Hepatocyte (in vitro differentiated cells): ENCODE measurements around the gene HSD17B7. TPM values are rescaled to one million over a fixed set of nuclear protein-coding genes. Genes with fewer than 3 reads are reported as not detected.

Source experiments
- DNase-seq: peaks from one replicate; pipeline ENCODE4 v3.0.0-alpha.2; 2016; ENCODE audit warnings: low spot score
- H2AFZ ChIP-seq: fragments of 200-600 bp; sonication (generic); 2 replicates; pipeline ENCODE4 v1.6.0; 2016; ENCODE audit warnings: antibody characterized with exemption, mild to moderate bottlenecking
- H3K27ac ChIP-seq: fragments of 200-600 bp; sonication (generic); 2 replicates; pipeline ENCODE4 v1.5.1; 2016; ENCODE audit warnings: mild to moderate bottlenecking
- H3K27me3 ChIP-seq: fragments of 200-600 bp; sonication (generic); 2 replicates; pipeline ENCODE4 v1.6.1; 2016
- H3K36me3 ChIP-seq: fragments of 200-600 bp; sonication (generic); replicated peaks from 2 replicates; pipeline ENCODE4 v1.5.1; 2016; ENCODE audit warnings: low read depth; ENCODE audit not compliant: insufficient read depth
- H3K4me1 ChIP-seq: fragments of 200-600 bp; sonication (generic); 2 replicates; pipeline ENCODE4 v1.5.1; 2016; ENCODE audit warnings: mild to moderate bottlenecking, moderate library complexity; ENCODE audit not compliant: insufficient read depth
- H3K4me2 ChIP-seq: fragments of 200-600 bp; sonication (generic); 2 replicates; pipeline ENCODE4 v1.6.0; 2016
- H3K4me3 ChIP-seq: fragments of 200-600 bp; sonication (generic); 2 replicates; pipeline ENCODE4 v1.5.1; 2016; ENCODE audit warnings: mild to moderate bottlenecking
- H3K79me2 ChIP-seq: fragments of 200-600 bp; sonication (generic); 2 replicates; pipeline ENCODE4 v1.6.0; 2017; ENCODE audit warnings: mild to moderate bottlenecking
- H3K9me2 ChIP-seq: fragments of 200-600 bp; sonication (generic); replicated peaks from 2 replicates; pipeline ENCODE4 v1.6.0; 2017; ENCODE audit warnings: mild to moderate bottlenecking; ENCODE audit not compliant: insufficient read depth
- H3K9me3 ChIP-seq: fragments of 200-600 bp; sonication (generic); 2 replicates; pipeline ENCODE4 v1.5.1; 2016; ENCODE audit warnings: low read depth, mild to moderate bottlenecking
- H4K20me1 ChIP-seq: fragments of 200-600 bp; sonication (generic); 2 replicates; pipeline ENCODE4 v1.6.0; 2016; ENCODE audit warnings: mild to moderate bottlenecking; ENCODE audit not compliant: insufficient read depth, poor library complexity, severe bottlenecking
- EZH2 ChIP-seq: fragments of 200-600 bp; sonication (generic); IDR thresholded peaks from 2 replicates; pipeline ENCODE4 v1.6.1; 2016; ENCODE audit warnings: antibody characterized with exemption, mild to moderate bottlenecking, borderline replicate concordance
- EZH2phosphoT487 ChIP-seq: fragments of 200-600 bp; sonication (generic); IDR thresholded peaks from one replicate; pipeline ENCODE4 v1.6.1; 2018; ENCODE audit warnings: antibody characterized with exemption, mild to moderate bottlenecking, low read depth, moderate library complexity; ENCODE audit not compliant: unreplicated experiment, severe bottlenecking
- WGBS: methylation state at CpG from one replicate; pipeline ENCODE4 v1.1.6; 2016; ENCODE audit warnings: low lambda C conversion rate; ENCODE audit errors: missing lambda C conversion rate; 5-methylcytosine and 5-hydroxymethylcytosine counted together
- polyA plus RNA-seq: library from polyadenylated mRNA; unstranded; fragments of >200 nt; fragmentation: Nextera tagmentation; extraction: Ambion mirVana; gene quantifications from 2 replicates; pipeline ENCODE4 v1.2.1, GENCODE V29; 2016
- total RNA-seq: library from RNA; depleted of rRNA; stranded (reverse); fragments of >200 nt; gene quantifications from 2 replicates; pipeline ENCODE4 v1.2.3, GENCODE V29; 2014
- TF ChIP-seq, protein P1 (sequence below): fragments of 200-600 bp; sonication (generic); IDR thresholded peaks from 2 replicates; pipeline ENCODE4 v1.5.1; 2016; ENCODE audit warnings: antibody characterized with exemption, mild to moderate bottlenecking; ENCODE audit not compliant: poor library complexity

Gene HSD17B7
- total and polyA plus RNA-seq, 2 experiments from 2014 or later = 41.5 to 45.8 TPM

DNA sequence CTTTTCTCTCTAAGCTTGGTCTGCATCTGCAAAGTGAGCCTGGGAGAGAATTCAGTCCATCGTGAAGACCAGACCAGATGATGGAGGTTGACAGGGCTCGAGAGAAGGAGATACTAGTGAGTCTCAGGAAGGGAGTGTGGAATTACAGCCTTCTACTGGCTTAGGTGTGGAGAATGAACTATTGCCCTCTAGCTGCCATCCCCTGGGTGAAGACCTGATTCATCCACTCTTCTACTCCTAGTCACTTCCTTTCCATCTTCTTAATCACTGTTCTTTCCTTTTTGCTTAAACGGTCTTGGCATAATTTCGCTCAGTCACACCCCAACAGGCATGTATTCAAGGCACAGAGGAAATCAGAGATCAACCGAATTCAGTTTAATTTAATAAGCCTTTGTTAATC is 34.0 kb upstream of the HSD17B7 start:
- H3K27me3 ChIP-seq = no peaks in the 10 kb centered on the region
- TF ChIP-seq, protein P1, sequence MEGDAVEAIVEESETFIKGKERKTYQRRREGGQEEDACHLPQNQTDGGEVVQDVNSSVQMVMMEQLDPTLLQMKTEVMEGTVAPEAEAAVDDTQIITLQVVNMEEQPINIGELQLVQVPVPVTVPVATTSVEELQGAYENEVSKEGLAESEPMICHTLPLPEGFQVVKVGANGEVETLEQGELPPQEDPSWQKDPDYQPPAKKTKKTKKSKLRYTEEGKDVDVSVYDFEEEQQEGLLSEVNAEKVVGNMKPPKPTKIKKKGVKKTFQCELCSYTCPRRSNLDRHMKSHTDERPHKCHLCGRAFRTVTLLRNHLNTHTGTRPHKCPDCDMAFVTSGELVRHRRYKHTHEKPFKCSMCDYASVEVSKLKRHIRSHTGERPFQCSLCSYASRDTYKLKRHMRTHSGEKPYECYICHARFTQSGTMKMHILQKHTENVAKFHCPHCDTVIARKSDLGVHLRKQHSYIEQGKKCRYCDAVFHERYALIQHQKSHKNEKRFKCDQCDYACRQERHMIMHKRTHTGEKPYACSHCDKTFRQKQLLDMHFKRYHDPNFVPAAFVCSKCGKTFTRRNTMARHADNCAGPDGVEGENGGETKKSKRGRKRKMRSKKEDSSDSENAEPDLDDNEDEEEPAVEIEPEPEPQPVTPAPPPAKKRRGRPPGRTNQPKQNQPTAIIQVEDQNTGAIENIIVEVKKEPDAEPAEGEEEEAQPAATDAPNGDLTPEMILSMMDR = no peak
- TF ChIP-seq EZH2 (no peak), EZH2phosphoT487 (no peak)

DNA sequence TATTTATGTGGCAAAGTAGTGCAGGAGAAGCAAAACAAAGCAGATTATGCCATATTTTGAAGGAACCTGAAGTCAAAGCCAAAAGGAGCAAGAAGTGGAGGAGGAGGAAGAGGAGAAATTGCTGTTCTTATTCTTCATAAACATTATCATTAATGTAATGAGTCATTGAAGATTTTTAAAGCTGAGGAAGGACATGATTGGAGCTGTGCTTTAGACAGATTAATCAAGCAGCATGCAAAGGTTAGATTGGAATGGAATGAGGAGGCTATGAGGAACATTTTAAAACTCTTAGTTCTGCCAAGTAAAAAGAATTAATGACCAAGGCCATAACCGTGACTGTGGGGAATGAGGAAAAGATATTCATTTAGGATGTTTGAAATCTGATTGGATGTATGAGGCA is 33.0 kb upstream of the HSD17B7 start:
- no peaks in the 10 kb centered on the region for H3K36me3 ChIP-seq
- no peak for TF ChIP-seq EZH2phosphoT487
- TF ChIP-seq, protein P1 = no peak
- TF ChIP-seq EZH2 = no peak
- 84% methylated on average over 1 of the region's 1 CpG for WGBS

More for the DNA sequence above, 34.0 kb upstream of the HSD17B7 start:
- no peaks in the 10 kb centered on the region for H3K9me3 ChIP-seq
- H3K36me3 ChIP-seq = no peaks in the 10 kb centered on the region
- WGBS = 88% methylated on average over 5 of the region's 5 CpGs
- no peaks in the 10 kb centered on the region for H3K4me1 ChIP-seq
- H3K4me2 ChIP-seq = no peak overlapping the region
- no peak overlapping the region for H3K27ac ChIP-seq
- no peaks in the 10 kb centered on the region for H3K79me2 ChIP-seq
- no peak overlapping the region for H3K4me3 ChIP-seq
- DNase-seq = no peak
- H3K9me2 ChIP-seq = no peaks in the 10 kb centered on the region
- no peak overlapping the region for H2AFZ ChIP-seq
- no peaks in the 10 kb centered on the region for H4K20me1 ChIP-seq

DNA sequence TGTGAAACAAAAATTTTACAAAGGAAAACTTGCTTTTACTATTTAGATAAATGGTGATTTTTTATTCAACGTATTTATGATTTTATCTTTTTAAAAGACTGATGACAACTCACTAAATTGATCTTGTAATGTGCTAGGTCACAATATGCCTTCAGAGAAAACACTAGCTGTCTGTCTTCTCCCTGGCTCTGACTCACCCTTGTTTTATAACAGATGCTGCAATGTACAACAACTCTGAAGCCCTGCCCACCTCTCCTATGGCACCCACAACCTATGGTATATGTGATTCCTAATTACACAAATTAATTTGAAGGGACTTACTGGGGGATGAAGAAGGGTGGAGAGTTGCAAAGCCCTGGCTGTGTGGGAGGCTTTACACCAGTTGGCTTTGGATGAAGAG is 24.7 kb upstream of the HSD17B7 start:
- WGBS = 97% methylated on average over 1 of the region's 1 CpG
- no peaks in the 10 kb centered on the region for H3K36me3 ChIP-seq

More for the DNA sequence above, 33.0 kb upstream of the HSD17B7 start:
- H3K9me2 ChIP-seq = no peaks in the 10 kb centered on the region
- H3K9me3 ChIP-seq = no peaks in the 10 kb centered on the region
- H3K4me3 ChIP-seq = no peak overlapping the region
- H3K4me1 ChIP-seq = no peaks in the 10 kb centered on the region
- H4K20me1 ChIP-seq = no peaks in the 10 kb centered on the region
- H3K4me2 ChIP-seq = no peak overlapping the region
- H3K27ac ChIP-seq = no peak overlapping the region
- no peak for DNase-seq
- no peak overlapping the region for H2AFZ ChIP-seq
- no peaks in the 10 kb centered on the region for H3K27me3 ChIP-seq
- H3K79me2 ChIP-seq = no peaks in the 10 kb centered on the region

More for the DNA sequence above, 24.7 kb upstream of the HSD17B7 start:
- no peak for DNase-seq
- H3K27ac ChIP-seq = no peak overlapping the region
- H3K4me2 ChIP-seq = no peak overlapping the region
- no peak overlapping the region for H2AFZ ChIP-seq
- H3K4me3 ChIP-seq = no peak overlapping the region
- H3K4me1 ChIP-seq = no peaks in the 10 kb centered on the region
- H3K9me2 ChIP-seq = no peaks in the 10 kb centered on the region
- H3K27me3 ChIP-seq = no peaks in the 10 kb centered on the region
- no peaks in the 10 kb centered on the region for H3K9me3 ChIP-seq
- H4K20me1 ChIP-seq = no peaks in the 10 kb centered on the region
- TF ChIP-seq, protein P1 = no peak
- TF ChIP-seq EZH2 (no peak), EZH2phosphoT487 (no peak)
- H3K79me2 ChIP-seq = no peaks in the 10 kb centered on the region
